GM12891 (cell line): Measurements from ENCODE around the gene ATG5.

Source experiments
- POLR2A ChIP-seq: IDR thresholded peaks from 2 replicates; pipeline ENCODE4 v1.6.1; 2011; ENCODE audit warnings: low read depth, low read length, control low read depth
- POLR2AphosphoS5 ChIP-seq: IDR thresholded peaks from 2 replicates; pipeline ENCODE4 v1.6.1; 2011; ENCODE audit warnings: low read depth, low read length, control low read depth
- SPI1 ChIP-seq: IDR thresholded peaks from 2 replicates; pipeline ENCODE4 v1.6.1; 2011; ENCODE audit warnings: low read depth, low read length, control low read depth
- TAF1 ChIP-seq: IDR thresholded peaks from 2 replicates; pipeline ENCODE4 v1.6.1; 2011; ENCODE audit warnings: low read depth, low read length, control low read depth

DNA sequence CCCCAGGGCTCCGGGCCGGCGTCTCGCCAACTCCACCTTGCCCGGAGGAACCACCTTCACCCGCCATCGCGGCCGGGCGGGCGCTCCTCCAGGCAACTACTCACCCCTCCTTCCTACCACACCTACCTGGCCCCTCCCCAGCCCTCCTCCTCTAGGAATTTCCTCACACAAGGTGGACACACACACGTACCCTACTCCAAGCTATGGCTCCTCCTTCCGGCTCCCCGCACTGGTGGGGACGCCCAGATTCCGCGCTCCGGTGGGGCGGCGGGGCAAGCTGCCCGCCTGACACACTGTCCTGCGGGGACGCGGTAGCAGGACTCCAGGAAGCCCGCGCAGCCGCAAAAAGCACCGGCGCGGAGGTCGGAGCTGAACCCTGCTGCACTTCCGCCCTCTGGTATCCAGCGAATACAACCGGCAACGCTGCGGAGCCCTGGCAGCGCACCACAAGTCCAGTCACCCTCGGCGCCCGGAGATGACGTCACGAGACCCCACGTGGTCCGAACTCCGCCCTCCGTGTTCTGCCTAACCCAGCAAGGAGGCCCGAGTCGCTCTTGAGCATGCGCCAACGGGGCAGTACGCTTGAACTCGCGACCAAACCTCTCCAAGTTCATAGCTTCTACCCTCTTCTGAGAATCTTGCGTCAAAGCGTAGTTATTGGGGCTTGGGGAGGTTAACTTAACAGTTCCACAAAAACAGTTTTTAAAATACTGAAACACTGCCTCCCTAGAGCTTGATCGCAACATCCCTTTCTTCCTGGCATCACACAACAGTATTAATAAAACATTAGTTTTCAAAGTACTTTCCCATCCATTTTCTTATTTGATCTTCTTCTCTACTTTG, at the start of gene ATG5:
- TF ChIP-seq SPI1 = peak; percentile 83
- peak; percentile 89 for TF ChIP-seq POLR2A
- peak; percentile 79; the same call in 1 of the 2 replicates for TF ChIP-seq POLR2AphosphoS5
- peak; percentile 47; the same call in 1 of the 2 replicates for TF ChIP-seq TAF1
